ENCODE results near the gene RAET1L. TPM values are rescaled to one million over a fixed set of nuclear protein-coding genes. Genes with fewer than 3 reads are reported as not detected.
"Not testable (repeated sequence)": the region's sequence is repeated elsewhere in the genome, so short reads cannot be mapped to it uniquely, and the experiment has no call there.

The RAET1L gene
- total and polyA plus RNA-seq, 2 experiments from 2014 or later = not detected

- Histone ChIP-seq H3K9ac (no peak overlapping the region), H3K4me1 (ENCODE audit: insufficient read depth) (peaks cover 5% of the 10 kb centered on the region), H3K4me2 (ENCODE audit: unreplicated experiment) (no peak overlapping the region), H3K79me2 (ENCODE audit: insufficient read depth) (no peaks in the 10 kb centered on the region), H2AFZ (no peak overlapping the region), H3K36me3 (ENCODE audit: low read depth) (no peaks in the 10 kb centered on the region), H3F3A (ENCODE audit: insufficient read depth) (no peaks in the 10 kb centered on the region), H3K27me3 (replicated peaks; ENCODE audit: insufficient read depth) (peaks cover 9% of the 10 kb centered on the region; the same call in 1 of the 2 replicates), H4K20me1 (ENCODE audit: insufficient read depth) (no peaks in the 10 kb centered on the region), H3K4me3 (no peak overlapping the region), H3K9me2 (ENCODE audit: insufficient read depth) (no peaks in the 10 kb centered on the region), H3K9me3 (ENCODE audit: low read depth) (no peaks in the 10 kb centered on the region), H3K27ac (no peak overlapping the region)
- TF ChIP-seq EZH2 (IDR thresholded peaks at IDR 0.05; ENCODE audit: insufficient read depth, poor library complexity, severe bottlenecking) = no peak
- TF ChIP-seq EZH2phosphoT487 (IDR thresholded peaks at IDR 0.05; ENCODE audit: insufficient read depth, low read depth) = no peak
- 69 to 71% methylated on average over 6 of the region's 6 CpGs for WGBS, 2 experiments (ENCODE audit: low coverage in 1 of 2, low lambda C conversion rate in 2 of 2, missing lambda C conversion rate in 2 of 2)
- DNase-seq = no peak
- in situ Hi-C loops (cut with MboI) = no loop called here
Observed at GRCh38 chr6:150027806-150028565, 2.7 kb upstream of the RAET1L start.

- H3F3A ChIP-seq (ENCODE audit: insufficient read depth) = no peaks in the 10 kb centered on the region
- in situ Hi-C loops (cut with MboI) = no loop called here
- H2AFZ ChIP-seq = no peak overlapping the region
- WGBS, 2 experiments (ENCODE audit: low coverage in 1 of 2, low lambda C conversion rate in 2 of 2, missing lambda C conversion rate in 2 of 2) = 75 to 82% methylated on average over 9 of the region's 9 CpGs
- no peak overlapping the region for H3K27ac ChIP-seq
- TF ChIP-seq EZH2phosphoT487 (IDR thresholded peaks at IDR 0.05; ENCODE audit: insufficient read depth, low read depth) = no peak
- H4K20me1 ChIP-seq (ENCODE audit: insufficient read depth) = no peaks in the 10 kb centered on the region
- H3K27me3 ChIP-seq (replicated peaks; ENCODE audit: insufficient read depth) = peaks cover 9% of the 10 kb centered on the region; the same call in 1 of the 2 replicates
- H3K9ac ChIP-seq = no peak overlapping the region
- H3K9me2 ChIP-seq (ENCODE audit: insufficient read depth) = no peaks in the 10 kb centered on the region
- no peak overlapping the region for H3K4me3 ChIP-seq
- H3K36me3 ChIP-seq (ENCODE audit: low read depth) = no peaks in the 10 kb centered on the region
- H3K79me2 ChIP-seq (ENCODE audit: insufficient read depth) = no peaks in the 10 kb centered on the region
- H3K4me1 ChIP-seq (ENCODE audit: insufficient read depth) = peaks cover 5% of the 10 kb centered on the region
- no peaks in the 10 kb centered on the region for H3K9me3 ChIP-seq (ENCODE audit: low read depth)
- no peak for DNase-seq
- no peak overlapping the region for H3K4me2 ChIP-seq (ENCODE audit: unreplicated experiment)
Observed at GRCh38 chr6:150026976-150027805, 1.9 kb upstream of the RAET1L start.

GRCh38 chr6:150024646-150025155 is 631 bp downstream of the RAET1L start:
- in situ Hi-C loops (cut with MboI) = no loop called here
- H3K27ac ChIP-seq = no peak overlapping the region

GRCh38 chr6:150024021-150024420 is 1.3 kb downstream of the RAET1L start:
- WGBS, 2 experiments (ENCODE audit: low coverage in 1 of 2, low lambda C conversion rate in 2 of 2, missing lambda C conversion rate in 2 of 2) = 74 to 100% methylated on average over 1 to 2 of the region's 2 CpGs
- H3K27me3 ChIP-seq (replicated peaks; ENCODE audit: insufficient read depth); in situ Hi-C loops (cut with MboI): not testable (repeated sequence)

More at GRCh38 chr6:150024646-150025155, 631 bp downstream of the RAET1L start:
- no peak for TF ChIP-seq EZH2 (IDR thresholded peaks at IDR 0.05; ENCODE audit: insufficient read depth, poor library complexity, severe bottlenecking)
- no peak for TF ChIP-seq EZH2phosphoT487 (IDR thresholded peaks at IDR 0.05; ENCODE audit: insufficient read depth, low read depth)
- Histone ChIP-seq H3K79me2 (ENCODE audit: insufficient read depth) (no peaks in the 10 kb centered on the region), H3K4me2 (ENCODE audit: unreplicated experiment) (peak overlapping the region; percentile 90), H3F3A (ENCODE audit: insufficient read depth) (no peaks in the 10 kb centered on the region), H4K20me1 (ENCODE audit: insufficient read depth) (no peaks in the 10 kb centered on the region), H3K27me3 (replicated peaks; ENCODE audit: insufficient read depth) (peaks cover 9% of the 10 kb centered on the region; the same call in 1 of the 2 replicates), H3K36me3 (ENCODE audit: low read depth) (no peaks in the 10 kb centered on the region), H3K4me3 (no peak overlapping the region), H2AFZ (no peak overlapping the region), H3K9ac (no peak overlapping the region), H3K9me3 (ENCODE audit: low read depth) (no peaks in the 10 kb centered on the region), H3K4me1 (ENCODE audit: insufficient read depth) (peaks cover 5% of the 10 kb centered on the region), H3K9me2 (ENCODE audit: insufficient read depth) (no peaks in the 10 kb centered on the region)
- DNase-seq = no peak
- 52 to 54% methylated on average over 8 to 11 of the region's 11 CpGs for WGBS, 2 experiments (ENCODE audit: low coverage in 1 of 2, low lambda C conversion rate in 2 of 2, missing lambda C conversion rate in 2 of 2)

GRCh38 chr6:150021870-150022269 is 3.5 kb downstream of the RAET1L start:
- H3K4me1 ChIP-seq (ENCODE audit: insufficient read depth); H3K4me3 ChIP-seq; H3K9ac ChIP-seq; H3F3A ChIP-seq (ENCODE audit: insufficient read depth); H3K27me3 ChIP-seq (replicated peaks; ENCODE audit: insufficient read depth); H3K36me3 ChIP-seq (ENCODE audit: low read depth); in situ Hi-C loops (cut with MboI); H3K4me2 ChIP-seq (ENCODE audit: unreplicated experiment); H4K20me1 ChIP-seq (ENCODE audit: insufficient read depth); H3K27ac ChIP-seq; DNase-seq; H3K9me3 ChIP-seq (ENCODE audit: low read depth); H3K79me2 ChIP-seq (ENCODE audit: insufficient read depth); H3K9me2 ChIP-seq (ENCODE audit: insufficient read depth); H2AFZ ChIP-seq: not testable (repeated sequence)
- WGBS, 2 experiments (ENCODE audit: low coverage in 1 of 2, low lambda C conversion rate in 2 of 2, missing lambda C conversion rate in 2 of 2) = 79 to 94% methylated on average over 2 of the region's 6 CpGs

More at GRCh38 chr6:150024021-150024420, 1.3 kb downstream of the RAET1L start:
- not testable (repeated sequence) for H4K20me1 ChIP-seq (ENCODE audit: insufficient read depth); H3K4me3 ChIP-seq; H3K79me2 ChIP-seq (ENCODE audit: insufficient read depth); H3K9ac ChIP-seq; H3K9me3 ChIP-seq (ENCODE audit: low read depth); H3K27ac ChIP-seq; DNase-seq; H2AFZ ChIP-seq; H3K4me1 ChIP-seq (ENCODE audit: insufficient read depth); H3K9me2 ChIP-seq (ENCODE audit: insufficient read depth); H3K36me3 ChIP-seq (ENCODE audit: low read depth); H3K4me2 ChIP-seq (ENCODE audit: unreplicated experiment); H3F3A ChIP-seq (ENCODE audit: insufficient read depth)

Measured in GM23248 (cell line).